HG03196 (cell line): ENCODE results near the gene KIDINS220.

Experiments used
- ATAC-seq: cut with Tn5 transposase; IDR thresholded peaks from one replicate; pipeline ENCODE4 v1.9.1; 2021; ENCODE audit not compliant: unreplicated experiment

The KIDINS220 gene

GRCh38 chr2:8851811-8852560, 14.6 kb upstream of the KIDINS220 start:
- ATAC-seq = no peak

- no peak for ATAC-seq
Measured at GRCh38 chr2:8850845-8851487, 13.6 kb upstream of the KIDINS220 start.

- ATAC-seq = no peak
Measured at GRCh38 chr2:8849327-8849726, 11.9 kb upstream of the KIDINS220 start.

- no peak for ATAC-seq
Measured at GRCh38 chr2:8848328-8849100, 11.1 kb upstream of the KIDINS220 start.

GRCh38 chr2:8847400-8847799, 10.0 kb upstream of the KIDINS220 start:
- ATAC-seq = no peak

- no peak for ATAC-seq
Measured at GRCh38 chr2:8841932-8842331, 4.5 kb upstream of the KIDINS220 start.

GRCh38 chr2:8840475-8841091, 3.2 kb upstream of the KIDINS220 start:
- ATAC-seq = no peak

- no peak for ATAC-seq
Measured at GRCh38 chr2:8839189-8839965, 2.0 kb upstream of the KIDINS220 start.

- no peak for ATAC-seq
Measured at GRCh38 chr2:8837795-8838140, 355 bp upstream of the KIDINS220 start.

- no peak for ATAC-seq
Measured at GRCh38 chr2:8835279-8835678, 2.1 kb downstream of the KIDINS220 start.

- ATAC-seq = no peak
Measured at GRCh38 chr2:8833853-8834252, 3.6 kb downstream of the KIDINS220 start.

- ATAC-seq = no peak
Measured at GRCh38 chr2:8831516-8831915, 5.9 kb downstream of the KIDINS220 start.

GRCh38 chr2:8827729-8828128, 9.7 kb downstream of the KIDINS220 start:
- no peak for ATAC-seq

- ATAC-seq = no peak
Measured at GRCh38 chr2:8822218-8822617, 15.2 kb downstream of the KIDINS220 start.

- no peak for ATAC-seq
Measured at GRCh38 chr2:8821276-8822217, 15.9 kb downstream of the KIDINS220 start.

- no peak for ATAC-seq
Measured at GRCh38 chr2:8819948-8820347, 17.5 kb downstream of the KIDINS220 start.

GRCh38 chr2:8819194-8819593, 18.2 kb downstream of the KIDINS220 start:
- no peak for ATAC-seq

GRCh38 chr2:8817221-8817620, 20.2 kb downstream of the KIDINS220 start:
- ATAC-seq = no peak

- no peak for ATAC-seq
Measured at GRCh38 chr2:8806885-8807704, 30.3 kb downstream of the KIDINS220 start.
